ENCODE data around the gene TRMT10A.
A peak's percentile ranks its signal among the peaks of the same experiment; 100 is the strongest.

GRCh38 chr4:99529228-99529627, 34.6 kb downstream of the TRMT10A start:
- TF ChIP-seq CTCF (IDR thresholded peaks at IDR 0.05) (no peak), POLR2A (IDR thresholded peaks at IDR 0.05) (no peak), EP300 (IDR thresholded peaks at IDR 0.05) (no peak), POLR2AphosphoS5 (IDR thresholded peaks at IDR 0.05) (peak in 2 of 4 donors; percentile 4 to 17)

Measured in sigmoid colon (tissue), 4 donors.